GM12874 (cell line): Measurements from ENCODE around the gene CCT6B.

Experiments
- TF ChIP-seq, protein P1 (sequence below): IDR thresholded peaks from 2 replicates; pipeline ENCODE4 v1.5.1; 2011; ENCODE audit warnings: low read depth, mild to moderate bottlenecking, control low read depth, low read length, moderate library complexity; ENCODE audit not compliant: insufficient read depth

The CCT6B gene

DNA sequence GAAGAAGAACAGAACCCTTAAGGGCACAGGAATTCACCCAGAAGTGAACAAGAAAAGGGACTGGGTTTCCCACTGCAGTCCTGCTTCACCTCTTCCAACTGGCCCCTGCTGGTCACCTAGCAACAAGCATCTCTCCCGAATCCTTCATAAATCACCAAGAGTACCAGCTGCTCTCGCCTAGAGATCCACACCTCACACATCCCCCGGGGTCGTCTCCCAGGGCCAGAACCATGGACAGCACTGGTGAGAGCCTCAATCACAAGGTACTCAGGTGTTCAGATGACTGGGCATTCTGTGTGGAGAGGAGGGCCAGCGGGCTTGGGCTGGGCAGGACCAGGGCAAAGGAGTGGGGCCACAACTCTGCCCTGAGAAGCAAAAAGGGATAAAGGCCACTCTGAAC, 65.9 kb downstream of the CCT6B start:
- TF ChIP-seq, protein P1, sequence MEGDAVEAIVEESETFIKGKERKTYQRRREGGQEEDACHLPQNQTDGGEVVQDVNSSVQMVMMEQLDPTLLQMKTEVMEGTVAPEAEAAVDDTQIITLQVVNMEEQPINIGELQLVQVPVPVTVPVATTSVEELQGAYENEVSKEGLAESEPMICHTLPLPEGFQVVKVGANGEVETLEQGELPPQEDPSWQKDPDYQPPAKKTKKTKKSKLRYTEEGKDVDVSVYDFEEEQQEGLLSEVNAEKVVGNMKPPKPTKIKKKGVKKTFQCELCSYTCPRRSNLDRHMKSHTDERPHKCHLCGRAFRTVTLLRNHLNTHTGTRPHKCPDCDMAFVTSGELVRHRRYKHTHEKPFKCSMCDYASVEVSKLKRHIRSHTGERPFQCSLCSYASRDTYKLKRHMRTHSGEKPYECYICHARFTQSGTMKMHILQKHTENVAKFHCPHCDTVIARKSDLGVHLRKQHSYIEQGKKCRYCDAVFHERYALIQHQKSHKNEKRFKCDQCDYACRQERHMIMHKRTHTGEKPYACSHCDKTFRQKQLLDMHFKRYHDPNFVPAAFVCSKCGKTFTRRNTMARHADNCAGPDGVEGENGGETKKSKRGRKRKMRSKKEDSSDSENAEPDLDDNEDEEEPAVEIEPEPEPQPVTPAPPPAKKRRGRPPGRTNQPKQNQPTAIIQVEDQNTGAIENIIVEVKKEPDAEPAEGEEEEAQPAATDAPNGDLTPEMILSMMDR, result no peak

DNA sequence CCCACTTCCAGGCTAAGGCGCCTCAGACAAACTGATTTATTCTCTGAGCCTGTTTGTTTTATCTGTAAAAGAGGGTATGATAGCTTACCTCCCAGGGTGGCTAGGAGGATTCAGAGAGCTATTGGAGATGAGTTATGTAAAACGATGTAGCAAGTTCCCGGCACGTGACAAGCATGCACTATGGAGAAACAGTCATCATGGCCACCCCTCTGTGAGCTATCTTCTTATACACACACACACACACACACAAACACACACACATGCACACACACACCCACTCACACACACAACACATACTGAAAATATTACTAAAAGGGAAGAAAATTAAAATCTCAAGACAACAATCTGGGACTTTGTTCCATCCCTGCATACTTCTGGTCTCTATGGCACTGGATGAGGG, 66.3 kb downstream of the CCT6B start:
- TF ChIP-seq, protein P1, result no peak

DNA sequence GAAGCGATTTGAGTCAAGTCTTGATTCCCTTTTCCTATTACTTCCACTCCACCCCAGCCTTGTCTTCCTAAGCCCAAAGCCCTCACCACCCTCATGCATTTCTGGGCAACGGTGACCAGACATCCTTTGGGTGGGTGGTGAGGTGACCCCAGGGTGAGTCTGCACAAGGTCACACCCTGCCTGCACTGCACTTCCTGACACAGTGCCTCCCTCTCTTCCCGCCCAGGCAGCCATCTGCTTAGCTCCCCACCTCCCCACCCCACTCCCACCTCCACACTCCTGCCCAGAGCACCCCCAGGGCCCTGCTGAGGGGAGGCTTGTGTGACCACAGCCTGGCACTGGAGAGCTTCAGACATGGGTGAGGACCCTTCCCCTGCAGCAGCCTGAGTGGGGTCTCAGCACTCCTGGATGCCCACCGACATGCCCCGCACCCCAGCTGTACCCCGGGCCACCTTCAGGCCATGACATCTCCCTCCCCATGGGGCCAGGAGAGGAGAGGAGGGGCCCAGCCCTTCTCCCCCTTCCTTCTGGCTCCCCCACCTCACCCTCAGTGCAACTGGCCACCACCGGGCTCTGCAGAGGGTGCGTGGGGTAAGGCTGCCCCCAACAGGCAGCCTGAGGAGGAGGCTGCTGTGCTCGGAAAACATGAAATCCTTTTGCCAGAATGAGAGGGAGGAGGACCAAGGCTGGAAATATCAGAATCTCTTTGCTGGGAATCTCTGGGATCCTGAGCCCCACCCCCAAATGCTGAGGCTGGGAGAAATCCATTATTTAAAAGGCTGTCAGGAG, 68.6 kb downstream of the CCT6B start:
- TF ChIP-seq, protein P1, result peak; percentile 46

DNA sequence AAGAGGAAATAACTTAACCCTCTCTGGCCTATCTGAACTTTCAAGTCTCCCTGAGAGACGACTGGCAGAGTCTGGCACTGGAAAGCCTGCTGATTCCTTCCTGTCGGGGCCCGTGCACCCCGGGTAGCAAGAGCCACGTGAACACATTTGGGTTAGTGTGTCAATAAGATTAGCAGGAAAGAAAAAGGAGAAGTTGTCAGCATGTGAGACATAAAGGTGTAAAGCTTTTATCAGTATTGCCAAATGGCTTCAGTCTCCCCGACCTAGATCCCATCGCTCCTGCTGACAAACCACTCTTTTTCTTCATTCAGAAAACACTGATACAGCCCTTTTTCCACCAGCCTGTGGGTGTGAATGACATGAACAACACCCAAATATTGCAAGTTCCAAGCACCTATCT, 74.4 kb downstream of the CCT6B start:
- TF ChIP-seq, protein P1, result no peak

DNA sequence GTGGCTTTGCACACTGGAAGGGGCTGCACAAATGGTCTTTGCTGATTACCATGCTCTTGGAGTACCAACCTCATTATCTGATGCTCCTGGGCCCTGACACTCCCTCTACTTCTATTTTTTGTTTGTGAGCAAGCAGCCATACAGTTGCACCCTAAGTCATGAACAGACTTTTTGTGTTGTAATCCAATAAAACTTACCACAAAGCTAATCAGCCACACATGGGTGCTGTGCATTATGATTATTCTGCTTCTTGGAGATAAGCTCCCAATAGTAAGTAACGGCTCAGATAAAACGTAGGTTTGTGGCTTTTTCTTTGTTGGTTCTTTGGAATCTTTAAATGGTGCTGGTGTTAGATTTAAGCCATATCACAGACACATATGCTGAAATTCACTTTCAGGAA, 76.2 kb downstream of the CCT6B start:
- TF ChIP-seq, protein P1, result no peak

DNA sequence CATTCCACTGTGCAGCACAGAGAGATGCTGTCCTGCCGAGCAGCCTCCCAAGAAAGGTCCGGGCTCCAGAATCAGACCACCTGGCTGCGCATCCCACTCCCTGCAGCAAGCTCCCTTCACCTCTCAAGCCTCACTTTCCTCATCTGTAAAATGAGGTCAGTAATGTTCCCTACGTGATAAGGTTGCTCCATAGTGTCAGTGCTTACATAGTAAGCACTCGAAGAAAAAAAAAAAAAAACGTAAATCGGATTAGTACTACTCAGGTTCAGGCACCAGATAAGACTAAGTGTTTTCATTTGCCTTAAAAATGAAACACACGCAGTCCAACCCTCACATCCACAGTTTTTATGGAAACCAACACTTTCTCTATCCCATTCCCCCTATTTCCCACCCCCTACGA, 76.7 kb downstream of the CCT6B start:
- TF ChIP-seq, protein P1, result no peak

DNA sequence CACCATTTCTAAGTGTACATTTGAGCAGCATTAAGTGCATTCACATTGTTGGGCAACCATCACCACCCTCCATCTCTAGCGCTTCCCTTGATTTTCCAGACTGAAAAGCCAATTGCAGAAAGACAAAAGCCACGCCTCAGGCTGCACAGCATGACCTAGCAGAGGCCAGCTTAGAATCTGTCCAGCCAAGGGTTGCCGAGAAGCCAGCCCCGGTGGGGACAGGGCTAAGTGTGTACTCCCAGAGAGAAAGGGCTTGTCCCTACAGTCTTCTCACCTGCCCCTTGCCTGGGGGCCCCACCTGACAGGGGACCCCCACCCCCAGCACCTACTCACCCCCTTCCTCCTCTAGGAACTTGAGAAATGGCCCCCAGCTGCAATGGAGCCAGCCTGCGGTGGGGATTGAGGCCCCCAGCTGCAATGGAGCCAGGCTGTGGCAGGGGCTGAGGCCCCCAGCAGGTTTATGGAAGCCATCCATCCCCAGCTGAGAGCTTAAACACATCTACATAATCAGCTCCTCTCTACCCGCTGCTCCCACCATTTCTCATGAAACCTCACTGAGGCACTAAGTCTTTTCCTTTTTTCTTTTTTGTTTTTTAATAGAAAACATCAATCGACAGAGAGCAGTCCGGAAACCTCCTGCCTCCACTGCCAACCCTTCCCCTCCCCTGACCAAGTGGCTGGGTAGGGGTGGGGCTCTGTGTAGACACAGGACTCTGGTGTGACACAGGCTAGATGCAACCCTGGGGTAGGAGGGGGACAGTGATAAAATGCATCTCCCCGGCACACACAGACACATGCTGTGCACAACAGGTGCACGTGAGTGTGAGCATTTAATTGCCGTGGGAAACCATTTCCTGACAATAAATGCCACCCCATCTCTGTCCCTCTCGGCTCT, 77.9 kb downstream of the CCT6B start:
- TF ChIP-seq, protein P1, result no peak
